Stimulated activated CD4-positive, alpha-beta T cell treated with anti-CD3 and anti-CD28 coated beads, Interleukin-1b, Interleukin-23, amount 100 ng/mL, for 4 hours (primary cell): ENCODE results near the gene AURKB.
A peak's percentile ranks its signal among the peaks of the same experiment; 100 is the strongest.
"Not testable (repeated sequence)": the region's sequence is repeated elsewhere in the genome, so short reads cannot be mapped to it uniquely, and the experiment has no call there.

Source experiments
- DNase-seq, 2 donors: peaks; one replicate each; pipeline ENCODE4 v3.0.0-alpha.2; 2020; ENCODE audit warnings: low read depth in 2 of 2

Gene AURKB

GRCh38 chr17:8209907-8210760 is at the start of gene AURKB:
AURKB (minus strand) TSS chr17:8210575; CDS start chr17:8210224, 351 bp downstream.
- DNase-seq, result peak; percentile 82 to 87

GRCh38 chr17:8257801-8258200 is 47.4 kb upstream of the AURKB start:
- DNase-seq, result no peak

DNA sequence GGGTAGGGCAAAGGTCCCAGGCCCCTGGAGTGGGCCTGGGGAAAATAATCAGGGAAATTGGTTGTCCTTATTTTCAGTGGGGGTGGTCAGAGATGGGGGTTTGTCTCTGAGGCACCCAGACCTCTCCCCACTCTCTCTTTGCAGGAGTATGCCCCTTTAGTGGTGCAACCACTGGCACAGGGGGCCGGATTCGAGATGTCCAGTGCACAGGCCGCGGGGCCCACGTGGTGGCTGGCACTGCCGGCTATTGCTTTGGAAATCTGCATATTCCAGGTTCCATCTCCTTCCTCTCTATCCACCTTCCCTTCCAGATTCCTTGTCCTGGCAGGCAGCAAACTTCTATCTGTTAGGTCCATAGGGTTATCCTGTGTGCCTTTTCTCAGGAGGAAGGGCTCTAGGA is 46.3 kb upstream of the AURKB start:
- no peak for DNase-seq

DNA sequence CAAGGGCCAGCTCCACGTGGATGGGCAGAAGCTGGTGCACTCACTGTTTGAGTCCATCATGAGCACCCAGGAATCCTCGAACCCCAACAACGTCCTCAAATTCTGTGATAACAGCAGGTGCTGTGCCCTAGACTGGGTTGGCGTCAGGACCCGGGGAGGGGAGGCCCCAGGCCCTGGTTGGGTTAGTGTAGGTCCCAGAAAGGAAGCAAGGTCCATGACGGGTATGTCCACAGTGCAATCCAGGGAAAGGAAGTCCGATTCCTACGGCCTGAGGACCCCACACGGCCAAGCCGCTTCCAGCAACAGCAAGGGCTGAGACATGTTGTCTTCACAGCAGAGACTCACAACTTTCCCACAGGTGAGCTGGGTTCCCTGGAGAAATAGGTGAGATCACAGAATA is 45.9 kb upstream of the AURKB start:
- no peak for DNase-seq

GRCh38 chr17:8255499-8255898 is 45.1 kb upstream of the AURKB start:
- DNase-seq, result no peak

DNA sequence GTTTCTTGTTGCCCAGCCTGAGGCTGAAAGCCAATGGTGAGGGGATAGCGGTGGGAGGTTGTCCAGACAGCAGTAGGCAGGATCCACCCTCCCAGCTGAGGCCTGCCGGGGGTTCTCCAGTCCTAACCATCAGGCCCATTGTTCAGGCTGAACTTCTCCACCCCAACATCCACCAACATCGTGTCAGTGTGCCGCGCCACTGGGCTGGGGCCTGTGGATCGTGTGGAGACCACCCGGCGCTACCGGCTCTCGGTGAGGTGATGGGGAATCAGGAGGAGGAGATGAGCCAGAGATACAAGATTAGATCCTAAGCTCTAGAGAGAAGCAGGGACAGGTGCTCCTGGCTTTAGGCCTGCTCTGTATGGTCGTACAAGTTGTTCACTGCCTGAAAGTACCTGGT is 44.5 kb upstream of the AURKB start:
- DNase-seq, result no peak

DNA sequence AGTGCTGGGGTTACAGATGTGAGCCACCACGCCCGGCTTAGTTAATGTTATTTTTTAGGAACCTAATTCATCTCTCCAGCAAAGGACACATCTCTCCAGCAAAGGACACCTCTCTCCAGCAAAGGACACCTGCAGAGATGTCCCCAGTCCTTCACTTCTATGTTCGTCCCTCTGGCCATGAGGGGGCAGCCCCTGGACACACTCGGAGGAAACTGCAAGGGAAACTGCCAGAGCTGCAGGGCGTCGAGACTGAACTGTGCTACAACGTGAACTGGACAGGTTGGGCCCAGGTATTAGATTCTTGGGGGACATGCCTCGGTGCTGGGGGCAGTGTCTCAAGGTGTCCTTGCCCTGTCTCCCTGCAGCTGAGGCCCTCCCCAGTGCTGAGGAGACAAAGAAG is 43.4 kb upstream of the AURKB start:
- DNase-seq, result no peak

- not testable (repeated sequence) for DNase-seq
Measured at GRCh38 chr17:8251411-8251810, 41.0 kb upstream of the AURKB start.

- no peak for DNase-seq
Measured at GRCh38 chr17:8249621-8250500, 39.5 kb upstream of the AURKB start.

GRCh38 chr17:8248751-8249607 is 38.6 kb upstream of the AURKB start, which contains the start of gene PFAS:
PFAS (plus strand) TSS chr17:8249289; CDS start chr17:8253938, 4,649 bp downstream.
- peak; percentile 94 to 98 for DNase-seq

DNA sequence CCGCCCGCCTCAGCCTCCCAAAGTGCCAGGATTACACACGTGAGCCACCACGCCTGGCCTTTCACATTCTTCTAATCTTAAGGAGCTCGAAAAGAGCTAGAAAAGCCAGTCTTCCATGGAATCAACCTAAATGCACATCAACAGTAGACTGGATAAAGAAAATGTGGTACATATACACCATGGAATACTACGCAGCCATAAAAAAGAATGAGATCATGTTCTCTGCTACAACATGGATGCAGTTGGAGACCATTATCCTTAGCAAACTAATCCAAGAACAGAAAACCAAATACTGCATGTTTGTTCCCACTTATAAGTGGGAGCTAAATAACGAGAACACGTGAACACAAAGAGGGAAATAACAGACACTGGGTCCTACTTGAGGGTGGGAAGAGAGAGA is 34.4 kb upstream of the AURKB start:
- DNase-seq, result no peak

DNA sequence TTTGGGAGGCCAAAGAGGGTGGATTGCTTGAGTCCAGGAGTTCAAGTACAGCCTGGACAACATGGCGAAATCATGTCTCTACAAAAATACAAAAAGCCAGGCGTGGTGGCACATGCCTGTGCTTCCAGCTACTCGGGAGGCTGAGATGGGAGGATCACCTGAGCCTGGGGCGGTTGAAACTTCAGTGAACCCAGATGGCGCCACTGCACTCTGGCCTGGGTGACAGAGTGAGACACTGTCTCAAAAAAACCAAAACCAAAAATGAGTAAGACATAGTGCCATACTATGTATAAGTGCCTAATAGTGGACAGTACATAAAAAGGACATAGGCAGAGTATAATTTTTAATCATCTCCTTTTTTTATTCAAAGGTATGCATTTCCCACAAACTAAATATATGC is 33.5 kb upstream of the AURKB start:
- DNase-seq, result no peak

- no peak for DNase-seq
Measured at GRCh38 chr17:8237886-8238285, 27.5 kb upstream of the AURKB start.

- no peak for DNase-seq
Measured at GRCh38 chr17:8237175-8237574, 26.8 kb upstream of the AURKB start.

GRCh38 chr17:8235676-8236075 is 25.3 kb upstream of the AURKB start:
- DNase-seq, result no peak

DNA sequence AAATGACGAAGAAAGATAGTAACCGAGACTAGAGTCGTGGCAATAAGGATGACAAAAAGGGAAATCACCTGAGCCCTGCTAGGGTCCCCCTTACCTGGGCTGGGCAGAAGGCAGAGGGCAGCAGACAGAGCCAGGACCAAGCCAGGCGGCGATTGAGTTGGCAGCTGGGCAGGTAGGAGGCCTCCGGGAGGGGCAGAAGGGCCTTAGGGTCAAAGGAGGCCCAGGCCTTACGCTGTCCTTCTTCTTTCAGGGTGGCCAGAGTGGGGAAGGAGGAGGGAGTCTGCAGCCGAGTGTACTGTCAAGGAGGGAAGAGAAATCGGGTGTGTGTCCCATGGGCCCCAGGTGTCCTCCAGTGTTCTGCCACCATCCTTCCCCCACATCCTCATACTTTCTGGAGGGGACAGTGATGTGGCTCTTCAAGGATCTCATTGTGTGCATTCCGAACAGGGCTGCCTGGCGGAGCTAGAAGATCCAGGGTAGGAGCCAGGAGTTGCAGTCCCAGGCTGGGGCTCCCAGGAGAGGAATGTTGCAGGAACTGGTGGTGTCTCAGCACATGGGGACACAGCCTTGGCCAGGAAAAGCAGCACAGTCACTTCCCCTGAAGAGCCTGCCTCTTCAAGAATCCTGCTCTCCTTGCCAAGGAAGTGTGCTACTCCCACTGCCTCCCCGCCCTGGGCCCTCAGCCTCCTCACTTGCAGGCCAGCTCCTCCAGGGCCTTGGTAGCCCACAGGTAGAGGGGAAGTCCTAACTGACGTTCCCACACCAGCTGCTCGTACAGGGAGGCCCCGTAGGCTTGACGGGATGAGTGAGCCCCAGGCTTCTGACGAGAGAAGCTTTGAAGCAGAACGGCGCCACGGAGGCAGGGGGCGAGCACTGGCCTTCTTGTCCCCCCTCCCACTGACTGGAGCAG is 24.2 kb upstream of the AURKB start:
- no peak for DNase-seq

DNA sequence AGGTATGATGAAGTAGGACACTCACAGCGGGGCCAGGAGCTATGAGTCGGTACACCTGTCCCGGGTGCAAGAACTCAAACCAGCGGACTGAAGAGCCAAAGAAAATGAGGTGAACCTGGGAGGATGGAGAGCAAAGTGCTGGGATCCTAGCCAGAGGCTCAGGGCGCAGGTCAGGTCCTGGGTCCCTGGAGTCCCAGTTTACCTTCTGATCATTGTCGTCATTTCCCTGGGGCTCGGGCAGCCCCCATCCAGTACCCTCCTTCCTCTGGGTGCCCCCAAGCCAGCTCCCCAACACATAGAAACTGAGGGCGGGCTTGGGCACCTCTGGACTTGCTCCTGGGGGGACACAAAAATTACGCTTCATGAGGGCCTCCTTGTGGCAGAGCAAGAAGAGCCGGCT is 21.3 kb upstream of the AURKB start:
- no peak for DNase-seq

DNA sequence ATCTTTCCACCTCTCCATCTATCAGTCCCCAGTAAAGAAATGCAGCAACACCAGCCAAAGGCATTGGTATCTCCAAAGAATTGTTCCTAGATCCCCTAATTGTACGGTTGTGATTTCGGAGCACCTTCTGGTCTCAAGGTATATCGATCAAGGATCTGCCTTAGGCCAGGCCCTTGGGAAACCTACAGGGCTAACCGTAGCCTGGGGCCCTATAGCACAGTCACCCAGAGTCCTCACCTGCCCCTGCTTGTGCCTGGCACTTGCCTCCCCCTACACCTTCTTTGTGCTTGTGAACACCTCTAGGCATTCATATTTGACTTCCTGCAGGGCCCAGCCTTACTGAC is 16.8 kb upstream of the AURKB start:
- no peak for DNase-seq

GRCh38 chr17:8226536-8227237 is 16.3 kb upstream of the AURKB start:
- DNase-seq, result no peak
